Right cardiac atrium (tissue), 5 donors: ENCODE results near the gene FBXO38. TPM values are rescaled to one million over a fixed set of nuclear protein-coding genes. Genes with fewer than 3 reads are reported as not detected.
"Not testable (repeated sequence)": the region's sequence is repeated elsewhere in the genome, so short reads cannot be mapped to it uniquely, and the experiment has no call there.

ENCODE experiments used
- ATAC-seq, 2 donors: fragments of 200-7000 bp; cut with Tn5 transposase; one replicate each; pipeline versions ENCODE4 v1.8.0 to v1.9.1; 2020; ENCODE audit warnings: moderate library complexity in 2 of 2, mild to moderate bottlenecking in 1 of 2
- DNase-seq, 3 donors: peaks; one replicate each; pipeline ENCODE4 v3.0.0-alpha.2; 2020
- H3K27ac ChIP-seq: one replicate; pipeline ENCODE4 v1.5.1; 2013; ENCODE audit warnings: mild to moderate bottlenecking, low read length, control low read depth, moderate library complexity
- H3K27me3 ChIP-seq: one replicate; pipeline ENCODE4 v1.6.1; 2013; ENCODE audit not compliant: control insufficient read depth, insufficient read depth
- H3K4me1 ChIP-seq: one replicate; pipeline ENCODE4 v1.6.1; 2013; ENCODE audit warnings: low read length; ENCODE audit not compliant: control insufficient read depth, insufficient read depth
- H3K4me3 ChIP-seq: one replicate; pipeline ENCODE4 v1.5.1; 2013; ENCODE audit warnings: low read length, control low read depth
- H3K9me3 ChIP-seq: one replicate; pipeline ENCODE4 v1.6.1; 2013; ENCODE audit warnings: low read length; ENCODE audit not compliant: control insufficient read depth
- WGBS: extraction: QIAGEN DNeasy Blood & Tissue Kit; methylation state at CpG from one replicate; pipeline ENCODE4 v1.1.7; 2013; 5-methylcytosine and 5-hydroxymethylcytosine counted together
- intact Hi-C, 4 donors: fragments of 100-400 bp; cut with DNase I; formaldehyde crosslinking; loops; one replicate each; pipeline versions ENCODE4 v1.11.0 to v1.14.0; 2022 to 2023
- polyA plus RNA-seq: library from polyadenylated mRNA; stranded (reverse); fragments of 200-250 nt; gene quantifications from one replicate; pipeline ENCODE4 v1.2.3, GENCODE V29; 2013
- total RNA-seq, 4 donors: library from RNA; stranded (reverse); fragmentation: NEBNext Ultra II Directional; extraction: Animal tissue kit (Norgen Biotek cat#: 25700); gene quantifications; one replicate each; pipeline ENCODE4 v1.2.1, GENCODE V29; 2021
- donor health status: healthy with polysubstance abuse.
- donor health status: DM: no; HTN: yes; CAD: no.
- donor health status: DM: no; HTN: no; CAD: no.
- donor health status: DM: no; HTN: yes; CAD: no; lungs with severe emphysema.
- donor health status: DM: yes; HTN: yes; CAD: no.

FBXO38 gene
- total and polyA plus RNA-seq, 5 donors: 17.0 to 44.2 (median 42.5) TPM

DNA sequence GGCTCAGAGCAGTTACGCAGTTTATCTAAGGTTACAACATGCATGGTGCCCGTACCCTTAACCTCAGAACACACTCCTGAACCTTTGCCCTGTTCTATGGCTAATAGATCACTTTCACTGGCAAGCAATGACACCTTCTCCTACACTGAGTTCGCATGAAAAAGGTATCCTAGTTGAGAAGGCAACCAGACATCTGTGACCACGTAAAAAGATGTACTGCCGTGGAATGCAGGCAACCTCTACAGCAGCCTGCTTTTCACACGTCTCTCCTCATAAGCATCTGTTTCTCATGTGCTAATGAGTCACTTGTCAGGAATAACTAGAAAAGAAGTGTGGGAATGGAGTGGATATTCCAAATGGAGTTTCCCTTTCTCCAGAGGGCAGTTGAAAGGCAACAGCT lies 71.4 kb downstream of the FBXO38 start:
- 61% methylated on average over 6 of the region's 6 CpGs for WGBS
- peak overlapping the region; percentile 97 for H3K27ac ChIP-seq
- ATAC-seq (peak; percentile 43 to 65), DNase-seq (no peak)
- intact Hi-C loops: no loop called here
- H3K9me3 ChIP-seq: no peaks in the 10 kb centered on the region
- no peak overlapping the region for H3K4me3 ChIP-seq
- no peaks in the 10 kb centered on the region for H3K27me3 ChIP-seq
- no peaks in the 10 kb centered on the region for H3K4me1 ChIP-seq

GRCh38 chr5:148457183-148457620 lies 73.4 kb downstream of the FBXO38 start:
- DNase-seq: no peak
- intact Hi-C loops: no loop called here
- 64% methylated on average over 5 of the region's 5 CpGs for WGBS
- Histone ChIP-seq H3K27ac (peak overlapping the region; percentile 13), H3K27me3 (no peaks in the 10 kb centered on the region), H3K4me1 (no peaks in the 10 kb centered on the region), H3K9me3 (no peaks in the 10 kb centered on the region), H3K4me3 (no peak overlapping the region)
- no peak for ATAC-seq

DNA sequence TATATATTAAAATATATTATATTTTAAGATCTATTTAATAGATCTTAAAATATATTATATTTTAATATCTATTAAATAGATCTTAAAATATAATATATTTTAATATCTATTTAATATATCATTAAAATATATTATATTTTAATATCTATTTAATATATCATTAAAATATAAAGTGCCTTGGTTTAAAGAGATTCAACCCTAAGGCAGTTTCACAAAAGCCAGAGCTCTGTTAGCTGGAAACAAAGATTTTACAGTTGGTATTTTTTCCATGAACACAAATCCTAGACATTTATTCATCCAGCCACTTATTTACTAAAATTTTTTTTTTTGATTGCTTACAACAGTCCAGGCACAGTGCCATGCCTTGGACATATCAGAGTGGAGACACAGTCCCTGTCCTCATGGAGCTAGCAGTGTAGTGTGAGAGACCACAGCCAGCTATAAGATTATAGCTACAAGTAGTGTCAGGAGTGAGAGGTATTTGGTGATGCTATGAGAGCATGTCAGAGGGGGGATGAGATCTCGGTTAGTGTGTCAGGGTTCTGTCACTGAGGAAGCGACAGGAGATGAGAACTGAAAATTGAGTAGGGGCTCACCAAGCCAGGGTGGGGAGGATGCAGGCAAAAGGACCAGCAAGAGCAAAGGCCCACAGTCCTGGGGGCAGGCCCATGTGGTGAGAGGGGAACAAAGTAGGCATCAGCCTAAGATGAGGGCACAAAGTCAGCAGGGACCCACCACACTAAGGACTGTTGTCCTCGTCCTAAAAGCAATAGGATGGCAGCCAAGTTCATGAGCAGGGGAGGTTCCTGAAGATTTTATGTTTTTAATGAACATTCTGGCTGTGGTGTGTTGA lies 74.5 kb downstream of the FBXO38 start:
- Histone ChIP-seq H3K27ac (peak overlapping the region; percentile 54), H3K27me3 (no peaks in the 10 kb centered on the region), H3K4me3 (no peak overlapping the region), H3K9me3 (no peaks in the 10 kb centered on the region), H3K4me1 (no peaks in the 10 kb centered on the region)
- WGBS: 61% methylated on average over 3 of the region's 3 CpGs
- no peak for ATAC-seq
- DNase-seq: peak in 1 of 3 donors; percentile 36
- intact Hi-C loops: no loop called here

DNA sequence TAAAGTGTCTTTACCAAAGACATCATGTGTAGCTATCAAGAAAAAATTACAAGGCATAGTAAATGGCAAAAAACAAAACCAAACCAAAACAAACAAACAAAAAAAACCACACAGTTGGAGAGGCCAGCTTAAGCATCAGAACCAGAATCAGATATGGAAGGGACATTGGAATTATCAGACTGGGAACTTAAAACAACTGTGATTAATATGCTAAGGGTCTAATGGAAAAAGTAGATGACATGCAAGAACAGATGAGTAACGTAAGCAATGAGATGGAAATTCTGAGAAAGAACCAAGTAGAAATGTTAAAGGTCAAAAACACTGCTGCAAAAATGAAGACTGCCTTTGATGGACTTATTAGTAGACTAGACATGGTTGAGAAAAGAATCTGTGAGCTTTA lies 75.9 kb downstream of the FBXO38 start:
- H3K27ac ChIP-seq: no peak overlapping the region
- WGBS: 74% methylated on average over 1 of the region's 1 CpG
- intact Hi-C loops: no loop called here

GRCh38 chr5:148465381-148466235 lies 81.8 kb downstream of the FBXO38 start:
- Histone ChIP-seq H3K9me3 (no peaks in the 10 kb centered on the region), H3K4me1 (no peaks in the 10 kb centered on the region), H3K27ac (no peak overlapping the region), H3K27me3 (no peaks in the 10 kb centered on the region), H3K4me3 (no peak overlapping the region)
- intact Hi-C loops: no loop called here
- peak in 1 of 3 donors; percentile 47 for DNase-seq
- peak; percentile 64 to 70 for ATAC-seq
- 45% methylated on average over 4 of the region's 4 CpGs for WGBS

More for the DNA sequence above, 75.9 kb downstream of the FBXO38 start:
- H3K9me3 ChIP-seq: no peaks in the 10 kb centered on the region
- H3K4me1 ChIP-seq: no peaks in the 10 kb centered on the region
- H3K4me3 ChIP-seq: no peak overlapping the region
- ATAC-seq: no peak
- H3K27me3 ChIP-seq: no peaks in the 10 kb centered on the region
- DNase-seq: no peak

DNA sequence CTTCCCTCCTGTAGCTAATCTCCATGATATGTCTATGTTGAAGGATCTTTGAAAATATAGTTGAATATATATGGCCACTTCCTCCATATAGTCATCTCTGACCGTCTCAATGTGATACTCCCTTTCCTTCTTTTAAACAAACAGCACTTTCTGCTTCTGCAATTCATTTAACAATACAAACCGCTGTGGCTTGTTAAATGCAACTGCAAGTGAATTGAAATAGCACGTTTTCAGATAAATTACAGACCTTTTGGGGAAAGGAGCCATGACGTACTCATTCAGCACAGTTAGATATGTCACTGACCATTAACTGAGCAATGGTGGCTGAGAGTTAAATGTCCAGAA lies 82.5 kb downstream of the FBXO38 start:
- H3K4me3 ChIP-seq: no peak overlapping the region
- intact Hi-C loops: no loop called here
- 62% methylated on average over 4 of the region's 4 CpGs for WGBS
- ATAC-seq (no peak), DNase-seq (no peak)
- no peak overlapping the region for H3K27ac ChIP-seq
- H3K9me3 ChIP-seq: no peaks in the 10 kb centered on the region
- H3K4me1 ChIP-seq: no peaks in the 10 kb centered on the region
- no peaks in the 10 kb centered on the region for H3K27me3 ChIP-seq

GRCh38 chr5:148467958-148468357 lies 84.2 kb downstream of the FBXO38 start:
- no peak for ATAC-seq
- H3K4me1 ChIP-seq: no peaks in the 10 kb centered on the region
- intact Hi-C loops: no loop called here
- no peaks in the 10 kb centered on the region for H3K27me3 ChIP-seq
- WGBS: 96% methylated on average over 1 of the region's 1 CpG
- no peak for DNase-seq
- H3K9me3 ChIP-seq: no peaks in the 10 kb centered on the region
- H3K27ac ChIP-seq: peak overlapping the region; percentile 47
- no peak overlapping the region for H3K4me3 ChIP-seq

- WGBS: 69% methylated on average over 5 of the region's 5 CpGs
- peak overlapping the region; percentile 43 for H3K27ac ChIP-seq
- H3K9me3 ChIP-seq, DNase-seq, intact Hi-C loops, H3K4me3 ChIP-seq, H3K4me1 ChIP-seq, H3K27me3 ChIP-seq, ATAC-seq: not testable (repeated sequence)
These were observed 85.0 kb downstream of the FBXO38 start for GRCh38 chr5:148468746-148469145.

- 35% methylated on average over 4 of the region's 4 CpGs for WGBS
- intact Hi-C loops: no loop called here
- DNase-seq (peak; percentile 56 to 71 (median 60)), ATAC-seq (peak; percentile 81)
- Histone ChIP-seq H3K27ac (peak overlapping the region; percentile 90), H3K4me3 (no peak overlapping the region), H3K27me3 (no peaks in the 10 kb centered on the region), H3K9me3 (no peaks in the 10 kb centered on the region), H3K4me1 (no peaks in the 10 kb centered on the region)
These were observed 85.8 kb downstream of the FBXO38 start for GRCh38 chr5:148469501-148469935.

- WGBS: 83% methylated on average over 2 of the region's 2 CpGs
- H3K4me3 ChIP-seq: no peak overlapping the region
- intact Hi-C loops: no loop called here
- H3K27me3 ChIP-seq: no peaks in the 10 kb centered on the region
- H3K9me3 ChIP-seq: no peaks in the 10 kb centered on the region
- ATAC-seq (no peak), DNase-seq (no peak)
- no peaks in the 10 kb centered on the region for H3K4me1 ChIP-seq
- H3K27ac ChIP-seq: no peak overlapping the region
These were observed 87.6 kb downstream of the FBXO38 start for GRCh38 chr5:148471379-148471778.

DNA sequence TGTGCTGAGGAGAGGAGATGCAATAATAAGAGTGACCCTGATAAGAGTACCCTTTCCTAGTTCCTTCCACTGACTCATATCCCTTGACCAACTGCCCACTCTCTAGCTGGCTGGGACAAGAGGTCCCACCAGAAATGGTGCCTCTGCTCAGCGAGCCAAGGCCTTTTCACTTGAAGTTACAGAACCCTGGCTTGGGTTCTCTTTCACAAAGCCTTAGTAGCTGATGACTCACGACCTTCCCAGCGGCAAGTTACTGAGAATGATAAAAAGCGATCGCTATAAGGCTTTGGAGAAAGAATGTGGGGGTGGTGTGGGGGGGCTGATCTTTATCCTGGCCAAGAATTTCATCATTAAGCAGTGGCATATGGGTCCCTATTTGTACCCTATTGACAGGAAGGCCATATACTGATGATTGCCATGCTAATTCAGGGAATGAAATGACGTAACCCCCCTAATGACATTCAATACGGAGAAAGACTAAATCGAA lies 90.3 kb downstream of the FBXO38 start:
- no peak overlapping the region for H3K27ac ChIP-seq
- 59% methylated on average over 8 of the region's 8 CpGs for WGBS
- H3K9me3 ChIP-seq: no peaks in the 10 kb centered on the region
- DNase-seq (peak; percentile 86 to 88 (median 86)), ATAC-seq (peak; percentile 91 to 94)
- intact Hi-C loops: no loop called here
- no peak overlapping the region for H3K4me3 ChIP-seq
- H3K4me1 ChIP-seq: no peaks in the 10 kb centered on the region
- H3K27me3 ChIP-seq: no peaks in the 10 kb centered on the region
